Measurements from ENCODE around the gene CCDC85C.

GRCh38 chr14:99543985-99544384 is 60.0 kb downstream of the CCDC85C start:
- no peak for TF ChIP-seq CTCF (conservative IDR thresholded peaks at IDR 0.05; ENCODE audit: low read length)
- TF ChIP-seq EZH2phosphoT487 (IDR thresholded peaks at IDR 0.05; ENCODE audit: borderline replicate concordance, low read depth, low read length): no peak

Data from OCI-LY7 (cell line).